ENCODE measurements around the gene TRNP1. TPM values are rescaled to one million over a fixed set of nuclear protein-coding genes. Genes with fewer than 3 reads are reported as not detected.

TRNP1 gene
- polyA plus RNA-seq, 1 donor (not counting 4 experiments of a cell fraction or from before 2014, with no cell fraction given), result 164 TPM

- Histone ChIP-seq H3K27me3 (ENCODE audit: control insufficient read depth, extremely low read depth, insufficient read depth, low read length) (no peaks in the 10 kb centered on the region), H3K36me3 (ENCODE audit: control insufficient read depth in 2 of 2, extremely low read depth in 1 of 2, insufficient read depth in 2 of 2, low read length in 2 of 2) (peaks cover 8 to 14% of the 10 kb centered on the region in 2 experiments)
These were observed 37.2 kb upstream of the TRNP1 start for GRCh38 chr1:26956321-26956720.

GRCh38 chr1:26957306-26957705 lies 36.2 kb upstream of the TRNP1 start:
- H2AFZ ChIP-seq (ENCODE audit: control insufficient read depth, low read length), result no peak overlapping the region
- no peak overlapping the region for H3K4me3 ChIP-seq (ENCODE audit: control insufficient read depth in 2 of 3, extremely low read depth in 1 of 3, insufficient read depth in 2 of 3, low read depth in 1 of 3, low read length in 3 of 3)
- FAIRE-seq, result no peak
- no peaks in the 10 kb centered on the region for H4K20me1 ChIP-seq (ENCODE audit: control insufficient read depth, extremely low read depth, insufficient read depth, low read length)
- H3K27ac ChIP-seq (ENCODE audit: control insufficient read depth, insufficient read depth, low read length), result no peak overlapping the region
- H3K9me1 ChIP-seq (ENCODE audit: control insufficient read depth, extremely low read depth, insufficient read depth, low read length), result no peaks in the 10 kb centered on the region
- no peaks in the 10 kb centered on the region for H3K9me3 ChIP-seq (ENCODE audit: control insufficient read depth, low read depth, low read length)
- H3K27me3 ChIP-seq (ENCODE audit: control insufficient read depth, extremely low read depth, insufficient read depth, low read length), result no peaks in the 10 kb centered on the region
- TF ChIP-seq CTCF (optimal IDR thresholded peaks at IDR 0.05 in 1 of 3, IDR thresholded peaks at IDR 0.05 in 1 of 3, conservative IDR thresholded peaks at IDR 0.05 in 1 of 3; ENCODE audit: extremely low read depth in 1 of 3, insufficient read depth in 2 of 3, low read length in 3 of 3) (no peak), EZH2 (IDR thresholded peaks at IDR 0.05; ENCODE audit: low read length) (no peak)
- H3K4me2 ChIP-seq (ENCODE audit: control insufficient read depth, extremely low read depth, insufficient read depth, low read depth, low read length), result no peak overlapping the region
- no peak overlapping the region for H3K9ac ChIP-seq (ENCODE audit: control insufficient read depth, extremely low read depth, insufficient read depth, low read length)
- peaks cover 51% of the 10 kb centered on the region for H3K79me2 ChIP-seq (ENCODE audit: control insufficient read depth, insufficient read depth, low read length)
- DNase-seq (ENCODE audit: low read depth, low spot score), result no peak
- dilution Hi-C loops (cut with MboI; ENCODE audit: extremely low pct_ligation_motif_present, low sequenced_read_pairs), result no loop called here
- peaks cover 2 to 7% of the 10 kb centered on the region in 2 experiments for H3K36me3 ChIP-seq (ENCODE audit: control insufficient read depth in 2 of 2, extremely low read depth in 1 of 2, insufficient read depth in 2 of 2, low read length in 2 of 2)
- peaks cover 28% of the 10 kb centered on the region for H3K4me1 ChIP-seq (ENCODE audit: control insufficient read depth, extremely low read depth, insufficient read depth, low read length)

More at GRCh38 chr1:26956321-26956720, 37.2 kb upstream of the TRNP1 start:
- Histone ChIP-seq H3K9me3 (ENCODE audit: control insufficient read depth, low read depth, low read length) (no peaks in the 10 kb centered on the region), H2AFZ (ENCODE audit: control insufficient read depth, low read length) (no peak overlapping the region), H3K4me1 (ENCODE audit: control insufficient read depth, extremely low read depth, insufficient read depth, low read length) (peaks cover 18% of the 10 kb centered on the region), H3K27ac (ENCODE audit: control insufficient read depth, insufficient read depth, low read length) (no peak overlapping the region), H3K9ac (ENCODE audit: control insufficient read depth, extremely low read depth, insufficient read depth, low read length) (no peak overlapping the region), H3K79me2 (ENCODE audit: control insufficient read depth, insufficient read depth, low read length) (peaks cover 55% of the 10 kb centered on the region), H3K4me3 (ENCODE audit: control insufficient read depth in 2 of 3, extremely low read depth in 1 of 3, insufficient read depth in 2 of 3, low read depth in 1 of 3, low read length in 3 of 3) (no peak overlapping the region), H4K20me1 (ENCODE audit: control insufficient read depth, extremely low read depth, insufficient read depth, low read length) (no peaks in the 10 kb centered on the region), H3K9me1 (ENCODE audit: control insufficient read depth, extremely low read depth, insufficient read depth, low read length) (no peaks in the 10 kb centered on the region), H3K4me2 (ENCODE audit: control insufficient read depth, extremely low read depth, insufficient read depth, low read depth, low read length) (no peak overlapping the region)
- no peak for FAIRE-seq
- dilution Hi-C loops (cut with MboI; ENCODE audit: extremely low pct_ligation_motif_present, low sequenced_read_pairs), result no loop called here
- no peak for DNase-seq (ENCODE audit: low read depth, low spot score)
- TF ChIP-seq EZH2 (IDR thresholded peaks at IDR 0.05; ENCODE audit: low read length) (no peak), CTCF (optimal IDR thresholded peaks at IDR 0.05 in 1 of 3, IDR thresholded peaks at IDR 0.05 in 1 of 3, conservative IDR thresholded peaks at IDR 0.05 in 1 of 3; ENCODE audit: extremely low read depth in 1 of 3, insufficient read depth in 2 of 3, low read length in 3 of 3) (no peak)

All from keratinocyte (primary cell).